ENCODE measurements around the gene CDK10. TPM values are rescaled to one million over a fixed set of nuclear protein-coding genes. Genes with fewer than 3 reads are reported as not detected.

CDK10 gene
- total RNA-seq, 4 donors from 2014 or later = 42.8 to 118 (median 55.0) TPM

DNA sequence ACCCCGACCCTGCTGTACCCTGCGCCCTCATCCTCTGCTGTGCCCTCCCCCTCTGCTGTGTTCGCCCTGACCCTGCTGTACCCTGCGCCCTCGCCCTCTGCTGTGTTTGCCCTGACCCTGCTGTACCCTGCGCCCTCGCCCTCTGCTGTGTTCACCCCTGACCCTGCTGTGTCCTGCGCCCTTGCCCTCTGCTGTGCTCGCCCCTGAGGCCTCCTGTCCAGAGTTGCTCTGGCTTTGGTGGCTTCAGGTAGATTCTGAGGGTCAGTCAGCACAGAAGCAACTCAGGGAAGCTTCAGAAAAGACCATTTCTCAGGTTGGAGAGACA, 46.4 kb downstream of the CDK10 start:
- no peaks in the 10 kb centered on the region for H3K27me3 ChIP-seq
- H3K9me3 ChIP-seq = no peaks in the 10 kb centered on the region
- H3K36me3 ChIP-seq = peaks cover 96% of the 10 kb centered on the region
- 91% methylated on average over 9 of the region's 9 CpGs for WGBS
- TF ChIP-seq POLR2AphosphoS5 (IDR thresholded peaks at IDR 0.05) = no peak
- TF ChIP-seq POLR2A (IDR thresholded peaks at IDR 0.05) = no peak
- TF ChIP-seq, protein P1, sequence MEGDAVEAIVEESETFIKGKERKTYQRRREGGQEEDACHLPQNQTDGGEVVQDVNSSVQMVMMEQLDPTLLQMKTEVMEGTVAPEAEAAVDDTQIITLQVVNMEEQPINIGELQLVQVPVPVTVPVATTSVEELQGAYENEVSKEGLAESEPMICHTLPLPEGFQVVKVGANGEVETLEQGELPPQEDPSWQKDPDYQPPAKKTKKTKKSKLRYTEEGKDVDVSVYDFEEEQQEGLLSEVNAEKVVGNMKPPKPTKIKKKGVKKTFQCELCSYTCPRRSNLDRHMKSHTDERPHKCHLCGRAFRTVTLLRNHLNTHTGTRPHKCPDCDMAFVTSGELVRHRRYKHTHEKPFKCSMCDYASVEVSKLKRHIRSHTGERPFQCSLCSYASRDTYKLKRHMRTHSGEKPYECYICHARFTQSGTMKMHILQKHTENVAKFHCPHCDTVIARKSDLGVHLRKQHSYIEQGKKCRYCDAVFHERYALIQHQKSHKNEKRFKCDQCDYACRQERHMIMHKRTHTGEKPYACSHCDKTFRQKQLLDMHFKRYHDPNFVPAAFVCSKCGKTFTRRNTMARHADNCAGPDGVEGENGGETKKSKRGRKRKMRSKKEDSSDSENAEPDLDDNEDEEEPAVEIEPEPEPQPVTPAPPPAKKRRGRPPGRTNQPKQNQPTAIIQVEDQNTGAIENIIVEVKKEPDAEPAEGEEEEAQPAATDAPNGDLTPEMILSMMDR (IDR thresholded peaks at IDR 0.05) = no peak
- no peak for TF ChIP-seq EP300 (IDR thresholded peaks at IDR 0.05)
- H3K27ac ChIP-seq = no peak overlapping the region
- no peaks in the 10 kb centered on the region for H3K4me1 ChIP-seq
- no peak for DNase-seq (ENCODE audit: low spot score in 2 of 2)
- H3K4me3 ChIP-seq = no peak overlapping the region

DNA sequence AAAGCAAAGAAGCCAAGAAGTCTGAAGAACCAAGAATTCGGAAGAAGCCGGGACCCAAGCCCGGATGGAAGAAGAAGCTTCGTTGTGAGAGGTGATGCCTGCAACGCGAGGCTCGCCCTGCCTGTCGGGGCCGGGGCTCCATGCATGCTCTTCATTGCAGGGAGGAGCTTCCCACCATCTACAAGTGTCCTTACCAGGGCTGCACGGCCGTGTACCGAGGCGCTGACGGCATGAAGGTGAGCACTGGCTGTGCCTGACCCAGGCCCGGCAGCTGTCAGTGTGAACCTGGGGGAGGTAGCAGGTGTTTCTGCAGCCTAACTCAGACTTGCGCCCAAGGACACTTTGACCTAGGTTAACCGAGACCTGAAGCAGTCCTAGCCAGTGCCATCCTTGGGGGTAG, 46.8 kb downstream of the CDK10 start:
- TF ChIP-seq EP300 (IDR thresholded peaks at IDR 0.05) (no peak), POLR2A (IDR thresholded peaks at IDR 0.05) (no peak), POLR2AphosphoS5 (IDR thresholded peaks at IDR 0.05) (no peak)
- TF ChIP-seq, protein P1 (IDR thresholded peaks at IDR 0.05) = no peak
- Histone ChIP-seq H3K36me3 (peaks cover 97% of the 10 kb centered on the region), H3K27ac (no peak overlapping the region), H3K9me3 (no peaks in the 10 kb centered on the region), H3K4me1 (no peaks in the 10 kb centered on the region), H3K4me3 (no peak overlapping the region), H3K27me3 (no peaks in the 10 kb centered on the region)
- DNase-seq (ENCODE audit: low spot score in 2 of 2) = no peak
- 91% methylated on average over 13 of the region's 17 CpGs for WGBS

DNA sequence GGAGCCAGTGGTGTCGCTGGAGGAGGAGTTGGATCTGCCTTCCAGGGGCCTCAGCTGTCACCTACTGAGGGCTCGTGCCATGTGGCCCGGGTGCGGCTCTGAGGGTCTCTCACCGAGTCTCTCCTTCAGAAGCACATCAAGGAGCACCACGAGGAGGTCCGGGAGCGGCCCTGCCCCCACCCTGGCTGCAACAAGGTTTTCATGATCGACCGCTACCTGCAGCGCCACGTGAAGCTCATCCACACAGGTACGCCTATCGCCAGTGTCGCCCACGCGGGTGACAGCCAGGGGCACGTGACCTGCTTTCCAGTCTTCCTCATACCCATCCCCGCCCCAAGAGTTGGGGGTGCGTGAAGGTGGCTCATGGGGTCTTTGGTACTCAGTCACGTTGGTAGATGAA, 47.3 kb downstream of the CDK10 start:
- Histone ChIP-seq H3K4me1 (no peaks in the 10 kb centered on the region), H3K27ac (no peak overlapping the region), H3K27me3 (no peaks in the 10 kb centered on the region), H3K36me3 (peaks cover 99% of the 10 kb centered on the region), H3K4me3 (no peak overlapping the region), H3K9me3 (no peaks in the 10 kb centered on the region)
- no peak for DNase-seq (ENCODE audit: low spot score in 2 of 2)
- 84% methylated on average over 10 of the region's 21 CpGs for WGBS
- TF ChIP-seq POLR2AphosphoS5 (IDR thresholded peaks at IDR 0.05) (no peak), POLR2A (IDR thresholded peaks at IDR 0.05) (no peak), EP300 (IDR thresholded peaks at IDR 0.05) (no peak)
- TF ChIP-seq, protein P1 (IDR thresholded peaks at IDR 0.05) = no peak

DNA sequence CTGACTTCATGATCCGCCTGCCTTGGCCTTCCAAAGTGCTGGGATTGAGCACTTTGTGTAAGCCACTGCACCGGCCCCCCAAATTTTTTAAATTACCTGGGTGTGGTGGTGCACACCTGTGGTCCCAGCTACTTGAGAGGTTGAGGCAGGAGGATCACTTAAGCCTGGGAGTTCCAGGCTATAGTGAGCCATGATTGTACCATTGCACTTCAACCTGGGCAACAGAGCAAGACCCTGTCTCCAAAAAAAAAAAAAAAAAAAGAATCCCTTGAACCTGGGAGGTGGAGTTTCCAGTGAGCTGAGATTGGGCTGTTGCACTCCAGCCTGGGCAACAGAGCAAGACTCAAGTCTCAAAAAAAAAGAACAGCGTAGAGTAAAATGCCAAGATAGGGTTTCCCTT, 50.1 kb downstream of the CDK10 start:
- no peak for DNase-seq (ENCODE audit: low spot score in 2 of 2)
- 96% methylated on average over 2 of the region's 3 CpGs for WGBS
- H3K36me3 ChIP-seq = peaks cover 97% of the 10 kb centered on the region
- no peaks in the 10 kb centered on the region for H3K27me3 ChIP-seq
- TF ChIP-seq POLR2AphosphoS5 (IDR thresholded peaks at IDR 0.05) = no peak
- no peak for TF ChIP-seq POLR2A (IDR thresholded peaks at IDR 0.05)
- TF ChIP-seq, protein P1 (IDR thresholded peaks at IDR 0.05) = no peak
- no peak for TF ChIP-seq EP300 (IDR thresholded peaks at IDR 0.05)
- H3K4me1 ChIP-seq = no peaks in the 10 kb centered on the region
- no peak overlapping the region for H3K27ac ChIP-seq
- no peaks in the 10 kb centered on the region for H3K9me3 ChIP-seq
- H3K4me3 ChIP-seq = no peak overlapping the region

DNA sequence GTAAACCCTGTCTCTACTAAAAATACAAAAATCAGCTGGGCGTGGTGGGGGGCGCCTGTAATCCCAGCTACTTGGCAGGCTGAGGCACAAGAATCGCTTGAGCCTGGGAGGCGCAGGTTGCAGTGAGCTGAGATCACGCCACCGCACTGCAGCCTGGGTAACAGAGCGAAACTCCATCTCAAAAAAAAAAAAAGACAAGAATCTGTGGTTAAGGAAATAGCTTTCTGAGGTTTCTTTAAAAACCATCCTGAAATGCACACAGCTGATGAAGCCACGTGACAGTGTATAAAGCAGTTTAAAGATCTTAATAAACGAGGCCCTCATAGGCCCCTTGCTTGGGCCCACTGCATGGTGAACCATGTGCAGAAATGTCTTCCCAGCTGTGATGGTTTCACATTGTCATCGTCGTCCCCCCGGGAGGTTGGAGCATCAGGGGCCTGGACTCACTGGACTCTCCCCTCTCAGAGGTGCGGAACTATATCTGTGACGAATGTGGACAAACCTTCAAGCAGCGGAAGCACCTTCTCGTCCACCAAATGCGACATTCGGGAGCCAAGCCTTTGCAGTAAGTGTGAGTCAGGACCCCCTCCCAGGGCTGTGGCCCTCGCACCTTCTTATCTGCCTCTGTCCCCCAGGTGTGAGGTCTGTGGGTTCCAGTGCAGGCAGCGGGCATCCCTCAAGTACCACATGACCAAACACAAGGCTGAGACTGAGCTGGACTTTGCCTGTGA, 51.0 kb downstream of the CDK10 start:
- TF ChIP-seq POLR2A (IDR thresholded peaks at IDR 0.05) = no peak
- no peak for TF ChIP-seq EP300 (IDR thresholded peaks at IDR 0.05)
- TF ChIP-seq POLR2AphosphoS5 (IDR thresholded peaks at IDR 0.05) = no peak
- TF ChIP-seq, protein P1 (IDR thresholded peaks at IDR 0.05) = no peak
- H3K4me3 ChIP-seq = no peak overlapping the region
- H3K27me3 ChIP-seq = no peaks in the 10 kb centered on the region
- peaks cover 91% of the 10 kb centered on the region for H3K36me3 ChIP-seq
- no peak for DNase-seq (ENCODE audit: low spot score in 2 of 2)
- H3K4me1 ChIP-seq = no peaks in the 10 kb centered on the region
- no peak overlapping the region for H3K27ac ChIP-seq
- WGBS = 91% methylated on average over 19 of the region's 20 CpGs
- H3K9me3 ChIP-seq = no peaks in the 10 kb centered on the region

Data from suprapubic skin (tissue), 4 donors.